Activated CD8-positive, alpha-beta memory T cell treated with anti-CD3 and anti-CD28 coated beads, Interleukin-2, amount 50 U/mL, for 48 hours (primary cell): ENCODE data around the gene LRRN2.
"Not testable (repeated sequence)": the region's sequence is repeated elsewhere in the genome, so short reads cannot be mapped to it uniquely, and the experiment has no call there.

Experiments
- DNase-seq: peaks from one replicate; pipeline ENCODE4 v3.0.0-alpha.2; 2020

Gene LRRN2

DNA sequence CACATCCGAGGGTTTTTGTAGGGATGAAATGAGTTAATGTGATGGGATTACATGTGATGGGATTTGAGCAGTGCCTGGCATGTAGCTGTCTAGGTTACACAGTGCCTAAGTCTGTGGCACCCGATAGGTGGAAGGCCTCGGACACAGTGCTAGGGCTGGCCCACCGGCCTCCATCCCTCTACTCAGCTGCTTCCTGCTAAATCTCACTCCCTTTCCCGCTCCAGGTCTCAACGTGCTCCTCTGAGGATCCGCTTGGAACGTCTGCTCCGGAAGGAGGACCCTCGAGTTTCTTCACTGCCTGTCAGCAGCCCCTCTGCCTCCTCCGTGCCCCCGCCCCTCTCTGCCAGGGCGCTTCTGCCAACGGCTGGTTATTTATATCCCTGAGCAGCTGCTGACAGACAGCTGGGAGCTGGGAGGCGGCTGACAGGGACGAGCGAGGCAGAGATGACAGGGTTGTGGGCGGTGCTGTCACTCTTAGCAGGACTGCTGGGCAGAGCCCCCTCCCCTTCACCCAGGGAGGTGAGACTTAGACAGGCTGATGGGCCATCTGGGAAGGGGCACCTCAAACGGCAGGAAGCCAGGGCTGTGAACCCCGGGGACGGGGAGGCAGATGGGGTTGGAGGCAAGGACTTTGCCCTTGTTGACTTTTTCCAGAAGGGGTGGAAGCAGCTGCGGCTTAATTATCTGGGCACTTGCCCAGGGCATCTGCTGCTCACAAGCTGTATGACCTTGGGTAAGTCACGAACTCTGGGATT, 26.6 kb upstream of the LRRN2 start:
- DNase-seq: no peak

DNA sequence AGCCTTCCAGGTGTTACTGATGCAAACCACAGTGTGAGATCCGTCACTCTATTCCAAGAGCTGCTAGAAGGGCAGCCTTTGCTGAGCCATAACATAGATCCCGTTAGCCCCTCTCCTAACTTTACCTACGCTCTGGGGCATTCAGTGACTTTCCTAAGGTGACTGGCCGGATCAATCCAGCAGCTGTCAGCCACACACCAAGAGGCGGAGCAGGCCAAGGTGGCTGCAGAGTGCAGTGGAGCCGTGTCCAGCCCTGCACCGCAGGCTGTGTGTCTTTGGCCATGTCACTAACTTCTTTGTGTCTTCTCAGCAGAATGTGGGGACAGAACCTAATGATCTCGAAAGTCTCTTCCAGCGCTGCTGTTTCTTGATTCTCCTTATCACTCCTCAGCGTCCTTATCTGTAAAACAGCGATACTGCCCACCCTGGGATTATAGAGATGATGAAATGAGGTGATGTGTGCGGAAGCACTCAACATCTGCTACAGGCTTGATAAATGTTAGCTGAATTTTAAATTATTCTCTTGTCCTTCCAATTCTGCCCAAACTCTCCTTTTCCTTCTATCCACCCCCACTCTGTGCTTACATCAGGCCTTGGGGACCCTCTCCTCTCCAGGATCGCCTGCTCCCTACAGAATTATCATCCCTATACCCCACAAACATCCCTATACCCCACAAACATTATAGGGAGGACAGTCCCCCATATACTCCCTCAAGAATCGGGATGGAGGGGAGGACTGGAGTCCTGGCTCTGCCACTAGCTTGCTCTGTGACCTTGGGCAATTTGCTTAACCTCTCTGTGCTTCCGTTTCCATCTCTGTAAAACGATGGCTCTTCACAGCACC, 25.8 kb upstream of the LRRN2 start:
- DNase-seq: no peak

DNA sequence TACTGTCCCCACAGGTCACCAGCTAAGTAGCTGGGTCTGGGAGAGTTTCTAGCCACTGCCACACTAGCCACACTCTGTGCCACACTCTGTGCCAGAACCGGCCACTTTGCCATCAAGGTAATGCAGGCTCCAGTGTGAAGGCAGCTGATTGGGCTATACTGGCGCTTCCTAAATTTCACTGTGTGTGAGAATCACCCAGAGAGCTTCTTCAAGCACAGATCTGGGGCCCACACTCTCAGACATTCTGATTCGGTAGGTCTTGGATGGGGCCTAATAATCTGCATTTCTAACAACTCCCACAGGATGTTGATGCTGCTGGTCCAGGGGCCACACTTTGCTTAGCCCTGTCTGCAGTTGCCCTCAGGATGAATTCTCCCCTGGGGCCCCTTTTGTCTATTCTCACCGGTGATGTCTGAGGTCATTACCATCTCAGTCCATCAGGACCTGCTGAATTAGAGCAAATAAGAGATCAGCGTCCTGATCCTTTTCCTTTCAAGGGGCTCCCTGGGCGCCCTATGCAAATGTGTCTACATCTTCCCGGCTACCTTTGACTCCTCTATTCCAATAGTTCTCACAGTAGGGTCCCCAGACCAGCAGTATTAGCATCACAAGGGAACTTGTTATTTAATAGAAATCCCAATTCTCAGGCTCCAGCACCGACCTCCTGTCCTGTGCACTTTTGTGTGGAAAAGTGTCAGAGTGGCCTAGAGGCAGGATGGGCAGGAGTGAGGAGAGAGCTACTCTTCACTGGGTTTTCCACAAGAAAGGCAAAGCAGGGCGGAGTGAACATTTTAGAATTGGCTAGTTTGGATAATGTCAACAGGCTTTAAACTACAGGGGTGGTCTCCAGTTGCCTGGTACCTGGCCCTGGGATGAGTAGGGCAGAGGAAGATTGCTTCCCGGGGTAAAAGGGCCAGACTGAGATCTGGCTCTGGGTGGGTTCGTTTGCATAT, 24.7 kb upstream of the LRRN2 start:
- DNase-seq: no peak

DNA sequence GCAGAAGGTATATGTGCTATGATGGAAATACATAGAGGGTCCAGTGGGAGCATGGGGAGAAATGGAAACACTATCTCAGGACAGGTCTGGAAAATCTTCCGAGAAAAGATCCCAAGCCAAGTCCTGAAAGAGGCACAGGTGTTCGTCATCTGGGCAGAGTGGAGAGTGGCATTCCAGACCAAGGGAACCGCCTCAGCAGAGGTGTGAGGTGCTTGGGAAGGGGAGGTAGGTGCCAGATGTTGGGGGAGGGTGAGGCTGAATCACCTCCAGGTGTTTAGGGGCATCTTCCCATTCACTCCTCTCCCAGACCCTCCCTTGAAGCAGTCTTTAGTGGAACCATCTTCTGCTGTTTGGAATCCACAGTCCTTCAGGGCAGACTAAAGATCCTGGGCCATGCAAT, 23.5 kb upstream of the LRRN2 start:
- DNase-seq: no peak

DNA sequence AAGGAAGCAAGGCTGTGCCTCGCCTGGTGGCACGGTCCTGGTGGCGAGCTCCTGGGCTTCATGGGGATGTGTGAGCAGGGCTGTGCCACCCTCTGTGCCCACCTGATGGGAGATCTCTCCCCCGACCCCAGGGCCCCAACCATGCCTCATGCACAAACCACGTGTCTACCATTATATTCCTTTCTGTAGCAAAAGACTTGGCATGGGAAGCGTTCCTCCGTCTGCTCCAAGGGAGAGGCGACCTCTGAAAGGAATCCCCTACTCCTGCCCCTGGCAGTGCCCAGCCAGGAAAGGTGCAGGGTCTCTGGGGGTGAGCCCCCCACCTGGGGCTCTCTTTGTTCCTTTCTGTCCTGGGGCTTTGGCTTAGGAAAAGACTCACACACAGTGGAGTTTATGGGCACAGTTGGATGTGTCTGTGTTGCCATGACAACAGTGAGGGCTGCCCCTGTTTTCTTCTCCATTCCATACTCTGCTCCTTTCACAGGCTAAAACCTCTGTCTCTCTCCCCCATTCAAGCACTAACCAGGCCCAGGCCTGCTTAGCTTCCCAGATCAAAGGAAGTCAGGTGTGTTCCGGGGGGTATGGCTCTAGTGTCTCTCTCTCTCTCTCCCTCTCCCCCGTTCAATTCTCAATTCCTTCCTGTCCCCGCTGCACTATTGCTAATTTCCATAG, 21.4 kb upstream of the LRRN2 start:
- no peak for DNase-seq

DNA sequence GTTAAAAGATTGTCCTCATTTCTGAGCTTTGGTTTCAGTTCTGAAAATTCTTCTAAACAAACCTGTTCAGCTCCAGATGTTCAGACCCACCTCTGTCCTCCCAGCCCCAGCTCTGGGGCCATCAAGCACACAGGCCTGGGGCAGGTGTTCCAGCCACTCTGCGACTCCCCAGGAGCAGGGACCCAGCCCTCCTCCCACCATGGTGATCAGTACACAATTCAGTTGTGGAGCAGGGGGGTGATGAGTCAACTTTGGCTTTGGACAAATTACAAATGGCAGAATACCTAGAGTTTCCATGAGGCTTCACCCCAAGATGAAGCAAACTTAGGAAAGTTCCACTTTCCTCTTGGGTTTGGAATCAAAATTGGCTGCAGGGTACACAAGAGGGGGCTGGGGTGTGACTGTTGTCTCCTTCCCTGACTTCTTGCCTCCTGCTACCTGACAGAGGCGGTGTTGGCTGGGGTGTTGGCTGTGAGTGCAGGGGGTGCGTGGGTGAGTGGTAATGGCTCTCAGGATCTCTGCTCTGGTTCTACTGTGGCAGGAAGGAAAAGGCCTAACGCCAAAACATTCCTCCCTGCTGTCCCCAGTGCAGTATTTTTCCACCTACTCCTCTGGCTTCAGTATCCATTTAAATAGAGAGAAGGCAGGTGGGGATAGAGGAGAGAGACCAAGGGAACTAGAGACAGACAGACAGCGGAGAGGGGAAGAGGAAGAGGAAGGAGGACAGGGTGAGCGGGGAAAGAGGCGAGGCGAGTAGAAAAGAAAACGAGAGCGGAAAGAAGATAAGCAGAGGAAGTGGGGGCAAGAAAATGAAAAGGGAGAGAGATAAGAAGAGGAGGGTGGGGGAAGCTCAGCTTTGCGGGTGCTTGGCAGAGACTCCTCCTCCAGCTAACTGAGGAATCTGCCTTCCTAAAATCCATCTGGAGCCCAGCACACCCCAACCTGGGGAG, 20.6 kb upstream of the LRRN2 start:
- DNase-seq: no peak

DNA sequence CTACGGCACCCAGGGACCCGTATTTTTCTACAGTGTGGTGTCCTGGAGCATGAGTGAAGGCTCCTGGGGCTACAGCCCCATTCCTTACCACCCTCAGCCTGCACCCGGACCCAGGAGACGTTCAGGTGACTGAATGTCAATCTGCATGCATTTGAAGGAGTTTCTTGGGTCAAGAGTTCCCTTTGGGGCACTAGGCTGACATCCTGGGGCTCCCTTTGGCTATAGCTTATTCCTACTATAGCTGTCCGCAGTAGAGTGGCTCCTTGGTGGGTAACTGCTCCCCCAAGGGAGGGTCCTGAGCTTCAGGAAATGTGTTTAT, 19.9 kb upstream of the LRRN2 start:
- no peak for DNase-seq

DNA sequence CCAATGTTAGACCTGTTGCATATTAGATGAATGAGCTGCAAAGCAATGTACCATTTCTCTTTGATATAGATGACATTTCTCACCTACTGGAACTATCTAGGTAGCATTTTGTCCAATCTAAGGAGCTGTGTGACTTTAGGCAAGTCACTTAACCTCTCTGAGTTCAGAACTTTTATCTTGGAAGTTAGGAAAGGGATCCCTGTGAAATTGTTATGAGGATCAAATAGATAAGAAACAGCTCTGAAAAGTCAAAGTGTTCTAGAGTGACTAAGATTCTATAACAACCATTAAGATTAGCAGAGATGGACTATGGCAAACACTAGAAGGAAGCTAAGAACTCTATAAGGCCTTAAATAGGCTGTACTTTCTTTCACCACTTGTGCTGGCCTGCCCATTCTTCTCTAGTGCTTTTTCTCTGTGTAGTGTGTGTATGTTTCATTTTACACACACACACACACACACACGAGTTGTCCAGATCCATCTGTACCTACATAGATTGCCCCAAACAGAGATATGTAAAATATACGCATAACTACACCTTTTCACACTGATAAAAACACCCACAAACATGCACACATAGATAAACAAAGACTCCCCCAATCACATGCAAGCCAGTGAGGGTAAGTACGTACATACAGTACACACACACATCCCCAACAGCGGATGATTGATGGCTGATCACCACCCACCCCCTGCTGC, 19.4 kb upstream of the LRRN2 start:
- DNase-seq: no peak

DNA sequence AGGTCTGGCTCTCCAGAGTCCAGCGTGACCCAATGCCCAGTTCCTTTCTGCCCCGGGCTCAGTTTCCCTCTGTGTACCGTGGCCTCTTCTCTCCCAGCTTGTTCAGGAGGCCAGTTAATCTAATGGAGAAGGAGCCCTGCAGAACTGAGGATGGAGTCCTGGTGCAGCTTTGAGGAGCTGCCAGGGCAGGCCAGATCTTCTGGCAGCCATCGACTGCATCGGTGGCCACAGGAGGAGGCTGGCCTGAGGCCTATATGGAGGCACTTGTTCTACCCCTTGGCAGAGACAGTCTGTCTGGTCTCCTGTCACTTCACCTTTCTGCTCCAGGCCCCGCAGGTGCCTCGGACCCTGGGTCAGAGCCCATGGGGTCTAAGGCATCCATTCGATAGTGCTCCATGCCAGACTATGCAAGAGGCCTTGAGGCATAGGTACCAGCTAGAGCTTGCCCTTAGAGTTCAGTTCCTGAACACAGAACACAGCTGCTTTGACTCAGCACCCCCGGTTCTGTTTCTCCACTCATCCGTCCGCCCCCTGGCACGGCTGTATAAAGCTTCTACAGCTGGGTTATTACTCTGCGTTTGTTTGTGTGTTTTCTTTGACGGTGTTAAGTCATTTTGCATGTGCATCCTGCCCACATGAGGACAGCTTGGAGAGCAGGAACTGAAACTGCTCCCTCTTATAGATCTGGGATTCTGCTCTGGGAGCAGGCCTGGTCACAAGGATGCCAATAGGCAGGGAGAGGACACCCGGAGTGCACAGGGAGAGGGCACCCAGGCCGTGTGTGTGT, 18.5 kb upstream of the LRRN2 start:
- no peak for DNase-seq

DNA sequence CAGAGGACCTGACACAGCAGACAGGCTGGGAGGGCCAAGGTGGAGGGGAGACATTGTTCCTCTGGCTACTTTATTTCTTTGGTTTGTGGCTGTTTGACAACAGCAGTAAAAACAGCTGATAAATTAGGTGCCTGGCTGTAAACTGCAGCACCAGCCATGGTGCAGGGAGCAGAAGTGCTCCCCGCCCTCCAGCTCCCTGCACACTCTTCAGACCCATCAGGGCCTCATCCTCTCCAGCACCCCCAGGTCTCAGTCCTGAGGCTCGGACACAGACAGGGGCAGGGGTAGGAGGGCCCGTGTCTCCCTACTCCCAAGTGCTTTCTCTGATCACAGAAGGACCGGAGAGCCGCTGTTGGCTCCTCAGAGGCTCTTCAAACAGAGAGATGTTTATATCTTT, 17.7 kb upstream of the LRRN2 start:
- DNase-seq: no peak

DNA sequence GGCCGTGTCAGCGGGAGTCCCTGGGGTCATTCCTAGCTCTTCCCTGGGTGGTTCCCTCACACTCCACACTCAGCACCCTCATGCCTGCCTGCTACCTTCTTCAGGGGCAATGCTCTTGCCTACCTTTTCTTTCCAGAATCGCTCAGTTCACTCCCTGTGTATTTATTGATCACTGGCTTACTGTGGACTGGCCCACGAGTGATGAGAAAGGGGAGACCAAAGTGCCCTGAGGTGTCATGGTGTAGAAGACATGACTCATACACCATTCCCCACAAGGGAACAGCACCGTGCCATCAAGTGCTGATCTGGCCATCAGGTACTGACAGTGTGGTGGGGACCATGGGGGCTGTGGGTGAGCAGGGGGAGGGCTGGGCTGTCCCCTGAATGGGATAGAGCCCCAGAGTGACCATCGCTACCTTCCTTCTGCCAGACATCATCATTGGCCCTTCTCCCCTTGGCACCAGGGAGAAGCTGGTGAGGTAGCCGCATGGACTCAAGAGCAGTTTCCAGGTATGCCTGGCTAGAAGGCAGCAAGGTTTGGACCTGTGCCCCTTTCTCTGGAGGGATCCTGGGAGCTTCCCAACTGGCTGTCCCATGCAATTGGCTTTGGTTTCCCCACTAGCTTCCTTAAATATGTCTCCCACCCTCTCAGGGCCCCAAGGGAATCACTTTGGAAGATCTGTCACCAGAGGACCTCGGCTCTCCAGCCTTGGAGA, 17.2 kb upstream of the LRRN2 start:
- DNase-seq: no peak

DNA sequence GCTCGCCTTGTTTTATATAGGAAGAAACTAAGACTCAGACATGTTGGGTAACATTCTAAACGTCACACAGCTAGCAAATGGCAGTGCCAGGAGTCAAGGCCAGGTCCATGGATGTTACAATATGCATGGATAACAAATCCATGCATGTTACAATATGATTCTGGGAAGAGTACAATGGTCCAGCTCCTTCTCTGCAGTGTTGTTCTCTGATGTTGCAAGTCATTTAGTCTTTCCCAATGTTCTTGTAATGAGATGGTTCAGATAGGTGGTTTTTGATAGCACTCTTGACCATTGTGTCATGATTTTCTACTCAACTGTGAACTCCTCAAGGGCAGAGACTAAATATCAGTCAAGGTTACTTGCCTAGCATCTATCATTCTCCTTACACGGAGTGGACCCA, 15.7 kb upstream of the LRRN2 start:
- DNase-seq: no peak

DNA sequence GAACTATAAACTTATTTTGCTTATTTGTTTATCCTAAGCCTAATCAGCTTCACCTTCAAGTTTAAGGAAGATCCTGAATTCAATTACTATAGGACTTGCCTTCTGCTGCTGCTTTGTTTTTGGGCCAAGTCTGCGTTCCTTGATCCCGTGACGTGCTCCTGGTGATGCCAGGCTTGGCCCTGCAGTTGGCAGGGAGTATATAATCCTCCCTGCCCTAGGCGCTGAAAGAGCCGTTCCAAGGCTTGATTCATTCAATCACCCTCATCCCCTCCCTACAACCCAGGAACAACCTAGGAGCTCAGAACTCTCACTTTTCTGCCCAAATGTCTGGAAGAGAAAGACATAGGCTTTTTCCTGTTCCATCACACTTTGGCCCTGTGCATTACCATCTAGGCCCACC, 12.4 kb upstream of the LRRN2 start:
- DNase-seq: no peak

DNA sequence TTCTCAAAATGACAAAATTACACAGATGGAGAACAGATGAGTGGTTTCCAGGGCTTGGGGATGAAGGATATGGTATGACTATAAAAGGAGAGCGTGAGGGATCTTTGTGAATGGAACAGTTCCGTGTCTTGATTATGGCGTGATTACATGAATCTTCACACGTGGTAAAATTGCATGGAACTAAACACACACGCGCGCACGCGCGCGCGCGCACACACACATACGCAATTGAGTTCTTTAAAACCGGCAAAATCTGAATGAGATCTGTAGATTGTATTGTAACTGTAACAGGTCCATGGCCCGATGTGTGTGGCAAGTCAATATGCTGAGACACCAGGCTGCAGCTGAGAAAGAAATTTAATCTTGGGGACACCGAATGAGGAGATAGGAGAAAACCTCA, 11.1 kb upstream of the LRRN2 start:
- no peak for DNase-seq

DNA sequence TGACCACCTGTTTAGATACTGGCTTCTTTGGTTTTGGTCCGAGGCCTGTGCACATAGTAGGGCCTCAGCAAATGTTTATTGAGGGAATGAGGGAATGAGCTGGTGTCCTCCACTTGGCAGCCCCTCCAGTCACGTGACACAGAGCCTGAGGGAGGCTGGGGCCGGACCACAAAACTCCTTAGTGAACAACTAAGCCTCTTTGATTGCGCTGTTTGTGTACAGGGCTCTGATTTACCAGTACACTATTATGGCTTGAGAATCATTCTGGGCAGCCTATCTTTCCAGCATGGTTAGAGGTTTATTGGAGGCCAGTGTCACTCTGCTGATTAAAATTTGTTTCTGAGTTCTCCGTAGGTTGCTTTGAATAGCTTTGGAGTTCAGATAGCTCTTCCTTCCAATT, 10.2 kb upstream of the LRRN2 start:
- DNase-seq: no peak

DNA sequence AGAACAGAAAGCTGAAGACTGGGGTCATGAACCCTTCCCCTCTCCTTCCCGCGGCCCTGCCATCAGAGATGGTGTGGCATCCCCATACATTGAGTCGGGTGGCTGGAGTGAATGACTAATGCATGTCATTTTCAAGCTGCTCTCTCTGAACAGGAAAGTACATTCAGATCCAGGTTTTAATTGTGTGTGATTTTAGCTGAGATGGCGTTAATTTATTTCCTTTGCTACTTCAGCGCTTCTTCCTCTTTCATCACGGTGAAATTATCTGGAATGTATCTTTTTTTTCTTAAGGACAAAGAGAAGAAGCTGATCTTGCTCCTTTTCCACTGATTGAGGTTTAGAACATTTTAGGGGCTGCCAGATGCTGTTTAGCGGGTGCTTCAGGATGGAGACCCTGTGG, 8.6 kb upstream of the LRRN2 start:
- no peak for DNase-seq

DNA sequence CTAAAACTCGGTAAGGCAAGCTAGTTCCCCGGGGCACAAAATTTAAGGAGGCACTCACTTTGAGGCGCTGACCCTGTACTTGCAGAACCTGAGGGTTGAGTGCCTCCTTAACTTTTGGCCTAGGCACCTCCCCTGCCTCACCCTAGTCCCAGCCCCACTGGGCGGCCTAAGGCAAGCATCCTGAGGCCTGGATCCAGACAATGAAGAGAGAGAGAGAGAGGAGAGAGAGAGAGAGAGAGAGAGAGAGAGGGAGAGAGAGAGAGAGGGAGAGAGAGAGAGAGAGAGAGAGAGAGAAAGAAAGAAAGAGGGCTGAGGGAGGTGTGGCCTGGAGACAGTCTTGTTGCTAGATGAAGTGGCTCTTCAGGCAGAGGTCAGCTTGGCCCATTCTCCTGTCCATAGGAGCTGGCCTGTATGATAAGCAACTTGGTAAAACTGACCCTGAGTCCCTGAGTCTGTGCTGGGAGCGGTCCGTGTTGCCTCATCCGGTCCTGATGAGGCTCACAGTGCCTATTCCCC, 7.4 kb upstream of the LRRN2 start:
- DNase-seq: no peak

DNA sequence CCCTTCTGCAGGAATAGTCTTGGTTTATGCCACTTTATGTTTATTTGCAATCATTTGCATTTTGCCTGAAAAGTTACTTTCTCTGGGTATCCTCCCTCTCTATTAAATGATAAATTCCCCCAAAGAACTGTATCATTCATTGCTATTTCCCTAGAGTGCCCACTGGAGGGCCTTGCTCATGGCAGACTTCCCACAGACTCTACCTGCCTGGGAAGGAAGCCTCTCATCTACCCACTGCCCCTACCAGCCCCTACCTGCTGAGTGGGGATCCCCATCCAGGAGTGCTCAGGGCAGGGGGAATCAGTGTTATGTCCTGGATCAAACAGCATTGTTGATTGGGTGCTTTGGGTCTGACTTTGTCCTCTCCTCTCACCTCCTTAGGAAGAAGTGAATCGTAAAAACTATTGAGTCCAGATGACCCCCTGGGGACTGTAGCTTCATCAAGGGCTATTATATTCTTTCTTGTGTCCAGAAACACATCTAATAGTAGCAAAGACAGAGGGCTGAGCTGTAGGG, 6.8 kb upstream of the LRRN2 start:
- DNase-seq: no peak

DNA sequence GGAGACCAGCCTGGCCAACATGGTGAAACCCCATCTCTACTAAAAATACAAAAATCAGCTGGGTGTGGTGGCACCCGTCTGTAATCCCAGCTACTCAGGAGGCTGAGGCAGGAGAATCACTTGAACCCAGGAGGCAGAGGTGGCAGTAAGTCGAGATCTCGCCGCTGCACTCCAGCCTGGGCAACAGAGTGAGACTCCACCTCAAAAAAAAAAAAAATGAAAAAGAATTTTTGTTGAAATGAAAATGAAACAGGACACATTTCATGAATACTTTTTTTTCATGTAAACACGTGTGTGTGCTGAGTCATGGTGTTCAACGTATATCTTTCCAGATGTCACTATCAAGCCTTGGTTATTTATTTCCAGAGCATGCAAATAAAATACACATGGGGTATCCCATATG, 5.8 kb upstream of the LRRN2 start:
- not testable (repeated sequence) for DNase-seq
